Epidermal melanocyte (primary cell): Measurements from ENCODE around the gene HEATR3.

ENCODE experiments used
- DNase-seq: peaks from one replicate; pipeline ENCODE4 v3.0.0; 2011; ENCODE audit warnings: low spot score; ENCODE audit not compliant: insufficient read length

Gene HEATR3

GRCh38 chr16:50056226-50056625, 9.5 kb upstream of the HEATR3 start:
- DNase-seq, result no peak

GRCh38 chr16:50058091-50058771, 7.5 kb upstream of the HEATR3 start:
- no peak for DNase-seq

- DNase-seq, result no peak
Observed at GRCh38 chr16:50059111-50059510, 6.7 kb upstream of the HEATR3 start.

- DNase-seq, result no peak
Observed at GRCh38 chr16:50059669-50060068, 6.1 kb upstream of the HEATR3 start.

GRCh38 chr16:50061326-50061725, 4.4 kb upstream of the HEATR3 start:
- DNase-seq, result no peak

- DNase-seq, result no peak
Observed at GRCh38 chr16:50065241-50065623, 538 bp upstream of the HEATR3 start.

GRCh38 chr16:50066482-50067289, 916 bp downstream of the HEATR3 start:
- DNase-seq, result no peak

- DNase-seq, result no peak
Observed at GRCh38 chr16:50067290-50067853, 1.6 kb downstream of the HEATR3 start.

GRCh38 chr16:50068550-50068949, 2.8 kb downstream of the HEATR3 start:
- DNase-seq, result no peak

- no peak for DNase-seq
Observed at GRCh38 chr16:50069060-50069459, 3.3 kb downstream of the HEATR3 start.

- DNase-seq, result no peak
Observed at GRCh38 chr16:50071075-50071671, 5.4 kb downstream of the HEATR3 start.

GRCh38 chr16:50072730-50073129, 7.0 kb downstream of the HEATR3 start:
- DNase-seq, result no peak

- no peak for DNase-seq
Observed at GRCh38 chr16:50079397-50080140, 13.8 kb downstream of the HEATR3 start.

- no peak for DNase-seq
Observed at GRCh38 chr16:50081428-50082018, 15.8 kb downstream of the HEATR3 start.

GRCh38 chr16:50083996-50084395, 18.2 kb downstream of the HEATR3 start:
- DNase-seq, result no peak

GRCh38 chr16:50086176-50086575, 20.4 kb downstream of the HEATR3 start:
- DNase-seq, result no peak

GRCh38 chr16:50088302-50088701, 22.5 kb downstream of the HEATR3 start:
- no peak for DNase-seq

GRCh38 chr16:50092891-50093290, 27.1 kb downstream of the HEATR3 start:
- no peak for DNase-seq

- no peak for DNase-seq
Observed at GRCh38 chr16:50093607-50094539, 28.1 kb downstream of the HEATR3 start.

- DNase-seq, result no peak
Observed at GRCh38 chr16:50096791-50097190, 31.0 kb downstream of the HEATR3 start.
